B cell (primary cell): ENCODE data around the gene IFI30. TPM values are rescaled to one million over a fixed set of nuclear protein-coding genes. Genes with fewer than 3 reads are reported as not detected.
A peak's percentile ranks its signal among the peaks of the same experiment; 100 is the strongest.

Experiments
- ATAC-seq: fragments of 200-7000 bp; cut with Tn5 transposase; one replicate; pipeline ENCODE4 v1.10.0; 2021; ENCODE audit warnings: low read depth, mild to moderate bottlenecking, moderate number of reproducible peaks, moderate library complexity
- CTCF ChIA-PET: fragments of 350-600 bp; sonication (Branson Sonifier 250); formaldehyde crosslinking; loops from one replicate; lab custom pipeline; 2021; ENCODE audit warnings: antibody characterized with exemption, inconsistent platforms; lab: Charles Lee
- POLR2A ChIA-PET: fragments of 350-600 bp; sonication (Branson Sonifier 250); formaldehyde crosslinking; loops from one replicate; lab custom pipeline; 2021; ENCODE audit warnings: antibody characterized with exemption; lab: Charles Lee
- DNase-seq: peaks from one replicate; pipeline ENCODE4 v3.0.0; 2013
- H2AFZ ChIP-seq: 2 replicates; pipeline ENCODE4 v1.6.1; 2012; ENCODE audit warnings: mild to moderate bottlenecking, low read depth, low read length; ENCODE audit not compliant: insufficient read depth, poor library complexity, severe bottlenecking
- H3K27ac ChIP-seq, 2 donors: 1 replicate in 1 of 2; 2 replicates in 1 of 2; pipeline ENCODE4 v1.5.1; 2012 to 2013; ENCODE audit warnings: low read length in 2 of 2, mild to moderate bottlenecking in 2 of 2, moderate library complexity in 1 of 2
- H3K27me3 ChIP-seq, 4 experiments: fragments of 200-600 bp in 1 of 4; sonication (generic) in 1 of 4; replicated peaks in 1 of 4; 1 replicate in 2 of 4; 2 replicates in 2 of 4; pipeline versions ENCODE4 v1.6.1 to v1.7.0; 2013 to 2016; ENCODE audit warnings: low read length in 3 of 4, mild to moderate bottlenecking in 2 of 4, mixed read lengths in 1 of 4, moderate library complexity in 1 of 4; ENCODE audit not compliant: insufficient read depth in 4 of 4, control insufficient read depth in 3 of 4; ENCODE audit errors: control extremely low read depth in 1 of 4
- H3K36me3 ChIP-seq, 2 experiments: replicated peaks in 1 of 2; 1 replicate in 1 of 2; 2 replicates in 1 of 2; pipeline versions ENCODE4 v1.6.1 to v1.7.1; 2013; ENCODE audit warnings: low read length in 1 of 2; ENCODE audit not compliant: insufficient read depth in 2 of 2, control insufficient read depth in 1 of 2; ENCODE audit errors: control extremely low read depth in 1 of 2, extremely low read depth in 1 of 2
- H3K4me1 ChIP-seq, 2 donors: fragments of 200-600 bp in 1 of 2; sonication (generic) in 1 of 2; 1 replicate in 1 of 2; 2 replicates in 1 of 2; pipeline versions ENCODE4 v1.5.1 to v1.6.1; 2013 to 2017; ENCODE audit warnings: low read length in 2 of 2; ENCODE audit not compliant: control insufficient read depth in 2 of 2, insufficient read depth in 2 of 2
- H3K4me2 ChIP-seq: replicated peaks from 2 replicates; pipeline ENCODE3; 2012; ENCODE audit warnings: mild to moderate bottlenecking, low read depth, low read length; ENCODE audit not compliant: poor library complexity, severe bottlenecking
- H3K4me3 ChIP-seq, 5 experiments: fragments of 200-600 bp in 1 of 5; sonication (generic) in 1 of 5; 1 replicate in 3 of 5; 2 replicates in 2 of 5; pipeline versions ENCODE4 v1.5.1 to v1.7.0; 2011 to 2016; ENCODE audit warnings: low read length in 4 of 5, mild to moderate bottlenecking in 4 of 5, low read depth in 2 of 5, control low read depth in 1 of 5, moderate library complexity in 1 of 5; ENCODE audit not compliant: insufficient read depth in 1 of 5; ENCODE audit errors: control extremely low read depth in 1 of 5, extremely low read depth in 1 of 5
- H3K79me2 ChIP-seq: fragments of 200-600 bp; sonication (generic); one replicate; pipeline ENCODE4 v1.6.0; 2016; ENCODE audit warnings: low read length; ENCODE audit not compliant: control insufficient read depth, insufficient read depth
- H3K9ac ChIP-seq: fragments of 200-600 bp; sonication (generic); 2 replicates; pipeline ENCODE4 v1.6.1; 2017; ENCODE audit warnings: mild to moderate bottlenecking, low read length, moderate library complexity
- H3K9me3 ChIP-seq, 3 donors: one replicate each; pipeline versions ENCODE4 v1.6.1 to v1.7.1; 2013; ENCODE audit warnings: low read length in 2 of 3; ENCODE audit not compliant: control insufficient read depth in 2 of 3, insufficient read depth in 1 of 3; ENCODE audit errors: control extremely low read depth in 1 of 3
- H4K20me1 ChIP-seq: 2 replicates; pipeline ENCODE4 v1.6.0; 2012; ENCODE audit warnings: mild to moderate bottlenecking, low read length; ENCODE audit not compliant: insufficient read depth, control insufficient read depth, poor library complexity, severe bottlenecking
- H3K27ac Mint-ChIP-seq: one replicate; pipeline ENCODE4 v1.8.0; 2021; ENCODE audit warnings: mixed read lengths
- H3K27me3 Mint-ChIP-seq: one replicate; pipeline ENCODE4 v1.8.0; 2021; ENCODE audit warnings: mixed read lengths
- H3K4me1 Mint-ChIP-seq: one replicate; pipeline ENCODE4 v1.8.0; 2021; ENCODE audit warnings: mixed read lengths
- H3K4me3 Mint-ChIP-seq: one replicate; pipeline ENCODE4 v1.8.0; 2021; ENCODE audit warnings: mixed read lengths
- H3K9me3 Mint-ChIP-seq: one replicate; pipeline ENCODE4 v1.8.0; 2022; ENCODE audit warnings: mixed read lengths; ENCODE audit not compliant: insufficient read depth
- EZH2 ChIP-seq: IDR thresholded peaks from 2 replicates; pipeline ENCODE4 v1.6.1; 2012; ENCODE audit warnings: borderline replicate concordance, low read depth, mild to moderate bottlenecking, moderate library complexity, low read length; ENCODE audit not compliant: insufficient read depth, poor library complexity, severe bottlenecking
- whole genome bisulfite sequencing: methylation state at CpG from one replicate; pipeline ENCODE4 v1.1.5; 2013; ENCODE audit warnings: missing lambda C conversion rate; ENCODE audit not compliant: insufficient coverage; 5-methylcytosine and 5-hydroxymethylcytosine counted together
- intact Hi-C: fragments of 100-400 bp; cut with micrococcal nuclease; formaldehyde crosslinking; loops from one replicate; pipeline ENCODE4 v1.10.0; 2022
- polyA plus RNA-seq: library from polyadenylated mRNA; depleted of rRNA; stranded (reverse); fragments of >200 nt; gene quantifications from 2 replicates; pipeline ENCODE4 v1.2.3, GENCODE V29; 2012
- total RNA-seq, 2 donors: library from RNA; stranded (reverse); fragments of 120-200 nt in 1 of 2; gene quantifications; 1 replicate in 1 of 2; 2 replicates in 1 of 2; pipeline versions ENCODE4 v1.2.3 to v1.2.4, GENCODE V29; 2013 to 2022
- TF ChIP-seq, protein P1 (sequence below): fragments of 200-600 bp; IDR thresholded peaks from one replicate; pipeline ENCODE4 v1.8.0; 2022; ENCODE audit warnings: antibody characterized with exemption, mild to moderate bottlenecking

IFI30 gene
- total and polyA plus RNA-seq, 2 donors (not counting 1 experiment from before 2014, with no cell fraction given) = 171 to 222 TPM

DNA sequence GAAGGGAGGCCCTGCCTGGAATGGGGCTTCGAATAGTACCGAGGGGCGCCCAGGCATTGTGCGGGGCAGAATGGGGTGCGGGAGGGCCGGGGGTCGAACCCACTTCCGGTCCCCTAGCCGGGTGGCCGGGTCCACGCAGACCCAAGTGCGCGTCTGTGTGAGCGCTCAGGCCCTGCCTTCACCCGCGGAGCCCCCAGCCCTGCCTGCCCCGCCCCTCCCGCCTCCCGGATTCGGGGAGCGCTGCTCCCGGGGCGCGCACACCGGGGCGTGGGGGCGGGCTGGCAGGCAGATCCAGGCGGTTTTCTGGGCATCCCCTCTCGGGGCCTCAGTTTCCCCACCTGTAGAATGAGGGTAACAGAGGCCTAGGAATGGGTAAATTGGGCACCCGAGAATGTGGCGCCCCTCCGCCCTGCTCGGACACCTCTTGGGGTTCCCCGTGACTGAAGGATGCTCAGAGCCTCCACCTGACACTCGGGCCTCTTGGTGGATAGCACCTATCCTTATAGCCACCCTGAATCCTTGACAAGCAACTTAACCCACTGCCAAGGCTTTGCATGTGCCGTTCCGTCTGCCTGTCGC lies 20.0 kb upstream of the IFI30 start:
- ChIA-PET POLR2A (interaction anchor here (0.6 to 1.0 kb wide), 2 partner anchors 25 to 131 kb away, joined by 3 to 6 read pairs; no protein-coding TSS in a partner anchor), CTCF (interaction anchor here (1.0 to 1.3 kb wide), 2 partner anchors 15 to 126 kb away, joined by 3 to 5 read pairs; no protein-coding TSS in a partner anchor)
- Histone ChIP-seq H3K9ac (peak overlapping the region; percentile 77), H3K27me3 (no peaks in the 10 kb centered on the region), H3K4me1 (peaks cover 14 to 25% of the 10 kb centered on the region in 2 donors), H3K27ac (peak overlapping the region in 1 of 2 donors; percentile 93), H3K79me2 (peaks cover 10% of the 10 kb centered on the region), H3K4me2 (peak overlapping the region; percentile 99), H4K20me1 (peaks cover 17% of the 10 kb centered on the region), H2AFZ (peak overlapping the region; percentile 73), H3K36me3 (peaks cover 0 to 9% of the 10 kb centered on the region in 2 experiments), H3K4me3 (peak overlapping the region in 4 of 5 experiments; percentile 63 to 88 (median 69)), H3K9me3 (no peaks in the 10 kb centered on the region)
- no peaks in the 10 kb centered on the region for H3K27me3 Mint-ChIP-seq
- no peak for ATAC-seq
- peak overlapping the region; percentile 92 for H3K27ac Mint-ChIP-seq
- intact Hi-C loops = loop anchor here (1.0 to 2.0 kb wide), 4 partner anchors 8 to 221 kb away; partner anchors contain the start of gene CCDC124
- TF ChIP-seq, protein P1, sequence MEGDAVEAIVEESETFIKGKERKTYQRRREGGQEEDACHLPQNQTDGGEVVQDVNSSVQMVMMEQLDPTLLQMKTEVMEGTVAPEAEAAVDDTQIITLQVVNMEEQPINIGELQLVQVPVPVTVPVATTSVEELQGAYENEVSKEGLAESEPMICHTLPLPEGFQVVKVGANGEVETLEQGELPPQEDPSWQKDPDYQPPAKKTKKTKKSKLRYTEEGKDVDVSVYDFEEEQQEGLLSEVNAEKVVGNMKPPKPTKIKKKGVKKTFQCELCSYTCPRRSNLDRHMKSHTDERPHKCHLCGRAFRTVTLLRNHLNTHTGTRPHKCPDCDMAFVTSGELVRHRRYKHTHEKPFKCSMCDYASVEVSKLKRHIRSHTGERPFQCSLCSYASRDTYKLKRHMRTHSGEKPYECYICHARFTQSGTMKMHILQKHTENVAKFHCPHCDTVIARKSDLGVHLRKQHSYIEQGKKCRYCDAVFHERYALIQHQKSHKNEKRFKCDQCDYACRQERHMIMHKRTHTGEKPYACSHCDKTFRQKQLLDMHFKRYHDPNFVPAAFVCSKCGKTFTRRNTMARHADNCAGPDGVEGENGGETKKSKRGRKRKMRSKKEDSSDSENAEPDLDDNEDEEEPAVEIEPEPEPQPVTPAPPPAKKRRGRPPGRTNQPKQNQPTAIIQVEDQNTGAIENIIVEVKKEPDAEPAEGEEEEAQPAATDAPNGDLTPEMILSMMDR = no peak
- TF ChIP-seq EZH2 = no peak
- H3K4me1 Mint-ChIP-seq = peaks cover 23% of the 10 kb centered on the region
- 3% methylated on average over 38 of the region's 38 CpGs for WGBS
- no peak for DNase-seq
- H3K9me3 Mint-ChIP-seq = no peaks in the 10 kb centered on the region
- peak overlapping the region; percentile 89 for H3K4me3 Mint-ChIP-seq
